Measurements from ENCODE around the gene RMI2. TPM values are rescaled to one million over a fixed set of nuclear protein-coding genes. Genes with fewer than 3 reads are reported as not detected.
"Not testable (repeated sequence)": the region's sequence is repeated elsewhere in the genome, so short reads cannot be mapped to it uniquely, and the experiment has no call there.

Gene RMI2
- total RNA-seq, 1 donor from 2014 or later = 8.4 TPM

DNA sequence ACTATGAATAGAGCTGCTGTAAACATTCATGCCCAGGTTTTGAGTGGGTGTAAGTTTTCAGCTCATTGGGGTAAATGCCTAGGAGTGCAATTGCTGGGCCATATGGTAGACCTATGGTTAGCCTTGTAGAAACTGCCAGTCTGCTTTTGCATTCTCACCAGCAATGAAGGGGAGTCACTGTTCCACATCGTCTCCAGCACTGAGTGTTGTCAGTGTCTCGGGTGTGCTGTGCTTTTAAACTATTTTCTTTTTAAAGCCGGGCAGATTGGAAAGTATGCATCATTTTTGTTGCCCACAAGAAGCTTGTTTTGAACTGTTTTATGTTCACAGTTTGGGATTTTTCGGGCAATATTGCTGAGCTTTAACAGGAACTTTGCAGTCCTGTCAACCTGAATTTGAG, 7.9 kb downstream of the RMI2 start:
- no peak for DNase-seq (ENCODE audit: low spot score)

DNA sequence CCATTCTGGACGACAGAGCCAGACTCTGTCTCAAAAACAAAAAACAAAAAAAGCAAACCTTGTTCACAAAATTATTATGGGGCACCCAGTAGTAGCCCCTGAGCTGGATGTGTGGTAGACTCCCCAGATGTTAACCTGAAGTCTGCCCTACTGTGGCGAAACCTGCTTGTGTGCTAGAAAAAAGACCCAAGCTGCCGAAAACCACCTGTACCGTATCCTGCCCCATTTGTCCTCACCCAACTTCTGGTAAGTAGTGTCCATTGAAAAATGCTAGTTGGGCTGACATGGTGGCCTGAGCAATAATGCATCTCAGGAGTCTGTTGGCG, 9.1 kb downstream of the RMI2 start:
- no peak for DNase-seq (ENCODE audit: low spot score)

DNA sequence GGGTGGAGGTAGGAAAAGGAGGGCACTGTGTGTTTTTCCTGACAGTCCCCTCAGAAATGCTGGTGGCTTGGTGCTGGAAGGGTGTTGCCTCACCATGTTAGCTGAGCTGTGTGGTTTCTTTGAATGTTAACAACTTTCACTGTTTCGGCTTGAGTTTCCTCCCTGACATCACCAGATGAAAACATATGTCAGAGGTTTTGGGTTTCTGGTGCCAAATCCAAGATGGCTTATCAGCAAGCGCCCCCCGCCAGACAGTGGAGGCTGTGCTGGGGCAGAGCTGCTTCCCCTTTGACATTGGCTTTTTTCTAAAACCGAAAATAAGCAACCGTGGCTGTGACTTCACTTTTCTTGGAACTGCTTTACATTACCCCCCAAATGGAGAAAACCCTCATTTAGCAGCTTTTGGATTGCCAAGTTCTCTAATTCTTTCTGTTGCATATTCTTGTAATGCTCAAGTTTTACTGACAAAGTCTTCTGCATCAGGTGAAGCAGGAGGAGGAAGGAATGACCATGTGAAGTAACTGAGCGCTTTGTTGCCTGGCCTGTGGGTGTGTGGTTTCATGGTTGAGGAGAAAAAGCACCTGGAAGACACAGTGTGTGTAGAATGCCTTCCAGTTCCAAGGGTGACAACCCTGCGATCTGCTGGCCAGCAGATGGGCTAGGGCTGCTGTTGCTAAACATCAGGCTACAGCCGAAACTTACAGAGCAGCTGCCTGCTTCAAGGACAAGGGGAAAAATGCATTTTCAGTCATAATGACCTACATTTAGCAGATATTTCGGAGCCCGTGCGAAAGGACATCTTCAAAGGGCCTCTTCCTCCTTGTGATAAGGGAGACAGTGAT, 9.7 kb downstream of the RMI2 start:
- DNase-seq (ENCODE audit: low spot score) = no peak

DNA sequence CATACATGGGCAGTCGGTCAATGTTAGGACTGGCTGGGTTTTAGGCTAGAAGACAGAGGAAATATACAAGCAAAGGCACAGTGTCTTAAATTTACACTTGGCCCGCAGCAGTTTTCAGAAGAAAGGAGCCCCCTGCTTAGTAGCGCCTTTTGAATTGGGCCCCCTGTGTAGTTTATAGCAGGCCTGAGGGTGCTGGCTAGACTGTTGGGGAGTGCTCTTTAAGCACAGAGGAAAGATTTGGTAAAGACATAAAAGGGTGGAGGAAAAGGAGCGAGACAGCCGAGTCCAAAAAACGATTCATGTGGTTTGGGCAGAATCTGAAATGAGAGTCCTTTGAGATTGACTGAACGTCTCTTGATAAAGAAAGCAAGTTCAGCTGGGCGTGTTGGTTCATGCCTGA, 10.6 kb downstream of the RMI2 start:
- DNase-seq (ENCODE audit: low spot score) = no peak

DNA sequence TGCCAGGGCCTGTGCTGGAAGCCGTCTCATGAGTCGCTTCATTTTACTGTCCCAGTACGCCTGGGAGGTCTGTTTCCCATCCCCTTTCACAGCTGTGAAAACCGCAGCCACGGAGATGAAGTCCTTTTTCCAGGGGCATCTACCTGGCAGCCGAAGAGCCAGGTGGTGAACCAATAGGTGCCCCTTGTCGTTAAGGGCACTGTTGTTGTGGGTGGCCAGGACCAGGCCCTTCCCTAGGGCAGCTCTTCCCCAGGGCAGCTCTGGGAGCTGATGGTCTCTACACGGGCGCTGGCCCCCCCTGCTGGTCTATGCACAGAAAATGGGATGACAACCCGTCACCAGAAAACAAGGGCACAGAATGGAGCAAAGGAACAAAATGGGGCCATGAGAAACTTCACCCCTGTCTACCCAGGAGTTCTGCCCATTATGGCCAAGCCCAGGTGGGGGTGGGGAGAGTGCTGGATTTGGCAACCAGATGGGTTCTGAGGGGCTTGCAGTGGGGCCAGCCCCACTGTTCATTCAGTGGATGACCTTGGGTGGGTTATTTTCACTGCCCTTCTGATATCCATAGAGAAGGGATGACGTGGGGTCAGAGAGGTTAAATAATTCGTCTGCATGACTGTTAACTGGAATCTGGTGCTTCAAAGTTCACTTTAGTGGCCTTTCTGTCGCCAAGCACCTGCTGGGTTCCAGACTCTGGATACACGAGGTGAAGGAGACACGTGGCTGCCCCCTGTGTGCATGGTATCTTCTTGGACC, 11.5 kb downstream of the RMI2 start:
- DNase-seq (ENCODE audit: low spot score) = peak; percentile 70

DNA sequence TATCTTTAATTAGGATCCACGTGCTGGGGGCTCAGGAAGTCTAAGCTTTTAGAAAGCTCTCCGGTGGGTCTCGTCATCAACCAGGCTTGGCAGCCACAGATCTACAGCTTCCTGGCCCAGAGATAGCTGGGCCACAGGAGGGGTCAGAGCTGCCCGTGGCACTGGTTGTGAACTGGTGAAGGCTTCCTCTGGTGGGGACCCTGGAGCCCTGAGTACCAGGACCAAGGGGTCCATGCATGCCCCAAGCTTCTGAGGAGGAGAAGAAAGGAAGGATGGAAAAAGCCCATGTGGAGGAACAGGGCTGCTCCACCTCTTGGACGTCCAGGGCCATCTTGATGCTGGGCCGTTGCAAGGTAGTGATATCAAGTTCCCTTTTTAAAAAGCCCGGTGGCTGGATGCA, 13.3 kb downstream of the RMI2 start:
- no peak for DNase-seq (ENCODE audit: low spot score)

DNA sequence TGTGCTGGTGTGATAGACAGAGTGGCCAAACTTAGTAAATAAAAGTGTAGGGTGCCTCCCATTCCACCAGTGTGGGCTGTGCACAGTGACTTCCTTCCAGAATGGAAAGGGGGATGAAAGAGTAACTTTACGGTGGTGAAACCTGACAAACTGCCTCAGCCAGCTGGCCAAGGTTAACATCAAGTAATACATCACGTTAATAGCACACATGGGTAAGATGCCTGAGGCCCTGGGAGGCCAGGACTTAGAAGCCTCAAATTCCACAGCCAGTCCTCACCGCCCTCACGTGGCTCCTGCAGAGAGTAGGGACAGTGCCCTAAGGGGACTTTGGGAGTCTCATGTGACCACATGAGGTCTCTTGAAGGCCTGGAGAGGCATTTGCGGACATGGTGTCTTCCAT, 14.1 kb downstream of the RMI2 start:
- peak; percentile 82 for DNase-seq (ENCODE audit: low spot score)

DNA sequence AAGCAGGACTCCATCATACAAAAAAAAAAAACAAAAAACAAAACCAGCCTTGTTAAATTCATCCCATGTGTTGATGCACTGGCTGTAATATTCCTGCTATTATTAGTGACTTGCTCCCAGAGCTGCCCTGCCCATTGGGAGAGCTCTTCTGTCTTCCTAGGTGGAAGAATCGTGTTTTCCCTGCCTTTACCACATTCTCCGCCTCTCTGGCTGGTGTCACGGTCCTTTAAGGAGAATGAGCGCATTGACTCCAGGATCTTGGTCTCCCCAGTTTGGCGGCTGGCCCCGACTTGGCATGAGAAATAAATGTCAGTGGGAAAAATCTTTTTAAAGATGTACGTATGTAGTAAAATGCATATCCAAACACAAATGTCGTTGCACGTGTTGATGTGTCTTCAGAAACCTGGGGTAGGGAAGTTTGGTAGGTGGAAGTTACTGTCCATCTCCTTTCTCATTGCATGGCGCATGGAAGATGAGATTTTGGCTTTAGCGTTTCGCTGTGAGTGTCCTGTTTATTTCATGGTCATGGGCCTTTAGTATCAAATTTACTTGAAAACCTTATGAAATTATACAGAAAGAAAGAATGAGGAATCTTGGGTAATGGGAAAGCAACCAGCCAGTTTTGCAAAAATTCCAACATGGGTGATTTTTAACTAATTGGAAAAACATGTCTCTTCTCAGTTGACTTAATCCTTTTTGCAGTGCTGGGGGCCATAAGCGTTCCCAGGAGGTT, 15.5 kb downstream of the RMI2 start:
- no peak for DNase-seq (ENCODE audit: low spot score)

DNA sequence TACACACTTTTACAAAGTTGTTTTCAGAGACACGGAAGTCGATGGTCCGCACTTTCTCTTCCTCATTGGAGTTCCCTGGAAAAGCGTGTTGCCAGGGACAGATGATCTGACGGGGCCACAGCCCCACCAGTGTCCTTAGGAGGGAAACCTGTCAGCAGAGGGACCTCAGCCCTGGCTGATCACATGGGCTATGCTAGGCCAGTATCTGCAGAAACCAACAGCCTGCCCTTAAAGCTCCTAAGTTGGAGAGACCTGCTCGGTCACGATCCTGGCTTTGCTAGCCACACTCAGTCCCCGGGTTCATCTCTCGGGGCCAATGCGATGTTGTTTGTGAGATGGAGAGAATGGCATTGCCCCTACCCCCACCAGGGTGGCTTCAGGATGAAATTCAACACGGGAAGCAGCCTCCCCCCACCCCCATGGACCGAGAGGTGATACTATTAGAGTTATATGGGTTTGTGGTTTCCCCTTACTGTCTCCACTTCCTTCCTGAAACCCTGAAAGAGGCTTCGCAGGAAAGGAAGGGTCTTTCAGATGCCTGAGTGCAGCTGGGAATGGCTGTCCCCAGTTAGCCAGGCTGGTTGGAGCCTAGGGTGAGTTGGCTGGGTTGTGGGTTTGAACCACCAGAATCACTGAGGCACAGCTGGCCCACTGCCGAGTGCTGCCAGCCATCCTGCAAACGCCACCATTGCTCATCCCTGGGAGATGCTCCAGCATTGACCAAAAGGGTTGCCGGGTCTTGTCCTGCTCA, 16.6 kb downstream of the RMI2 start:
- DNase-seq (ENCODE audit: low spot score) = no peak

DNA sequence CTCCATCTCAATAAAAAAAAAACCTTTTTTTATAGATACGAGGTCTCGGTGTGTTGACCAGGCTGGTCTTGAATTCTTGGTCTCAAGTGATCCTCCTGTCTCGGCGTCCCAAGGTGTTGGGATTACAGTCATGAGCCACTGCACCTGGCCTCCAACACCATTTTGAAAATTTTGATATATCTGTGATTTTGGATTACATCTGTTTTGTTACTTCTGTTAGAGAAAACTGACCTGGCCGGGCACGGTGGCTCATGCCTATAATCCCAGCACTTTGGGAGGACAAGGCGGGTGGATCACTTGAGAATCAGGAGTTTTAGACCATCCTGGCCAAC, 18.6 kb downstream of the RMI2 start:
- DNase-seq (ENCODE audit: low spot score) = no peak

DNA sequence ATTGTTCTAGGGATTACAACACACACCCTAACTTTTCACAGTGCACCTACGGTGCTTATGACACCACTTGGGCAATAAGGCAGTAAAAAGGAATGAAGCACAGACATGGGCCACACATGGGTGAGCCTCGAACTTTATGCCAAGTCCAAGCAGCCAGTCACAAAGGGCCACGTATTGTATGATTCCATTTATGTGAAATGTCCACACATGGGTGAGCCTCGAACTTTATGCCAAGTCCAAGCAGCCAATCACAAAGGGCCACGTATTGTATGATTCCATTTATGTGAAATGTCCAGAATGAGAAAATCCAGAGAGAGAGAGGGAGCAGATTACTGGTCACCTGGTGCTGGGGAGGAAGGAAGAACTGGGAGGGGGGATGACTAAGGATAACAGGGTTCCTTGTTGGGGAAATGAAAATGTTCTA, 22.2 kb downstream of the RMI2 start:
- no peak for DNase-seq (ENCODE audit: low spot score)

DNA sequence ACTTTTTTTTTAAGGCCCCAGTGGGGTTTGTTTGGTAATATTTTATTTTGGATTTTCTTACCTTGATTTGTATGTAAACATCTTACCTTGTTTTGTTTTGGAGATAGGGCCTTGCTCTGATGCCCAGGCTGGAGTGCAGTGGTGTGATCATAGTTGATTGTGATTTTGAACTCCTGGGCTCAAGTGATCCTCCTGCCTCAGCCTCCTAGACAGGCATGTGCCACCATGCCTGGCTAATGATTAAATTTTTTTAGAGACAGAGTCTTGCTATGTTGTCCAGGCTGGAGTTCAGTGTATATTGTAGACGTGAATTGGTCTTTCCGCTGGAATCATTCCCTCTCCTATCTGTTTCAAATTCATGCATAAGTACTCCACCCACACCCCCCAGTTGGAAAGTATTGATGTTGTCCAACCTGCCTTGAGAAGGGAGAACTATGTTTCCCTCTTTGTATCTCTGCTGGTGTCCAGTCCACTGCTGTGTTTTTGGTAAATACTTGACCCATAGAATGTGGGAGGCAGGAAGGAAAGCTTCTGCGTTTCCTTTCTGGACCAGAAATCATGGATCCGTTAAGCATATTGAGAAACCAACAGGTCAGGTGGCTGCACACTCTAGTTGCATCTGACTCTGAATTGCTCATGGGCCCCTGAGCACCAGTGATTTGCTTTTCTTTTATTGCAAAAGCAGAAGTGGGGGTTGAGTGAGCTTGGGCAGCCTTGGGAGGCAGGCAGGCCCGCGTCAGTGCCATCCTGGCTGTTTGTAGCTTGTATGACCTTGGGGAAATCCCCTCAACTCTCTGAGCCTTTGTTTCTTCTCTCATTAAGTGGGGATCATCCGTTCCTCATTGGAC, 25.0 kb downstream of the RMI2 start:
- DNase-seq (ENCODE audit: low spot score) = no peak

DNA sequence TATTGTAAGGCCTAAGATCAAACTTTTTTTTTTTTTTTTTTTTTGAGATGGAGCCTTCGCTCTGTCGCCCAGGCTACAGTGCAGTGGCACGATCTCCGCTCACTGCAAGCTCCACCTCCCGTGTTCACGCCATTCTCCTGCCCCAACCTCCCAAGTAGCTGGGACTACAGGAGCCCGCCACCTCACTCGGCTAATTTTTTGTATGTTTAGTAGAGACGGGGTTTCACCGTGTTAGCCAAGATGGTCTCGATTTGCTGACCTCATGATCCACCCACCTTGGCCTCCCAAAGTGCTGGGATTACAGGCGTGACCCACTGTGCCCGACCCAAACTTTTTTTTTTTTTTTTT, 25.6 kb downstream of the RMI2 start:
- DNase-seq (ENCODE audit: low spot score) = not testable (repeated sequence)

DNA sequence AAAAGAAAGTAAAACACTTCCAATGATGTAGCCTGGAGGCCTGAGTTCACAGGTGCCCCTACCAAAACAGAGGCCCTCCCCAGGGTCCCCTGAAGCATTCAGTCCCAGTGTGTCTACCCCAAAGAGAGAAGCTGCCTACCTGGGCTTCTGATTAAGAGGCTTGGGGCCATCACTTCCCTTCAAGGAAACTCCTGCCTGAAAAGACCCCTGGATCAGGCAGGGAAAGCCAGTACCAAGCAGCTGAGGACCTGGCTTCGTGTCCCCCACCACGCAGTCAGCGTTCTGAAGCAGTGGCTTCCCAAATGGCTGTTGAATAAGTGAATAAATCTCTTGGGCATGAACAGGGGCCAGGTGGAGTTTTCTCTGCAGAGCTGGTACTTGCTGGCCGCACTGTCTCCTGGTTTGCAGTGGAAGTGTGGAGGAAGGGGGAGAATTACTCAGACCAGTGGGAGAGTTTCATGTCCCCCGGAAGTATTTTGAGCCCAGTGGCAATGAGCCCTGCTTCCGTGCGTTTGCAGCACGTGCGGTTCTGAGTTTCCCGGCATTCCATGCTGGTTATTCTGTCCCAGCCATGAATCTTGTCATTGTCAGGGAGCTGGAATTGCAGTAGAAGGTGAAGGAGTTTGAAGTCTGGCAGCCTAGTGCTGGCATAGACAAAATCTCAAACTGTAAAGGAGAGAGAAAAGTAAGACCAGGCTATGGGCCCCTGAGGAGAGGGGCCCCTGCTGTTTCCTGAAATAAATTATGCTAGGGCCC, 27.0 kb downstream of the RMI2 start:
- DNase-seq (ENCODE audit: low spot score) = no peak

DNA sequence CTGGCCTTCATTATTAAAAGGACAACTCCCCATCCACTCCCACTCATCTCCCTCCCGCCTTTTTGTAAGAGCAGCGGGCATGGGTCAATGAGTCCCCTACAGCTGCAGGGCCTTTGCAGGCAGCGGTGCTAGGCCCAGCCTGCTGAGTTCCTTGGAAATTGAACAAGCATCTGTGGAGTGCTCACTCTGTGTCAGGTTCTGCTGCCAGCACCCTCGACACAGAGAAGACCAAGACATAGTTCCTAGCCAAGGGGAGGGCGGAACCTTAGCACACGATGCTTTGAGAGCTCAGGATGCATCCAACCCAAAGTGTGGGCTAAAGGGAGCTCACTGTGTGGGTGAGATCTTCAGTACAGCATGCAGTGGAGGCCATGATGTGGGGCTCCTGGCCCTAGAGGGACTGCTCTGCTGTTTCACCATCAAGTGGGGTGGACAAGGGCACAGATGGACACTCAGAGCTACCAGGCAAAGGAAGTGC, 27.6 kb downstream of the RMI2 start:
- no peak for DNase-seq (ENCODE audit: low spot score)

DNA sequence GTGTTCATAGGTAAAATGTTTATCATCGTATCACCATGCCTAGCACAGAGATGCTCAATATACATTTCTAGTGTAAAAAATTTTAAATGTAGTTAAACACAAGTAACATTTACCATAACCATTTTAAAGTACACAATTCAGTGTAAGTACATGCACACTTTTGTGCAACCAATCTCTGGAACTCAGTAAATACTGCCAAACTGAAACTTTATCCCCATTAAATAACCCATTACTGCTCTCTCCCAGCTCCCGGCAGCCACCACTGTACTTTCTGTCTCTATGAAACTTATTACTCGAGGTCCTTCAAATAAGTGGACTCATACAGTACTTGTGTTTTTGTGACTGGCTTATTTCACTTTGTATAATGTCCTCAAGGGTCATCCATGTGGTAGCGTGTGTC, 29.0 kb downstream of the RMI2 start:
- no peak for DNase-seq (ENCODE audit: low spot score)

DNA sequence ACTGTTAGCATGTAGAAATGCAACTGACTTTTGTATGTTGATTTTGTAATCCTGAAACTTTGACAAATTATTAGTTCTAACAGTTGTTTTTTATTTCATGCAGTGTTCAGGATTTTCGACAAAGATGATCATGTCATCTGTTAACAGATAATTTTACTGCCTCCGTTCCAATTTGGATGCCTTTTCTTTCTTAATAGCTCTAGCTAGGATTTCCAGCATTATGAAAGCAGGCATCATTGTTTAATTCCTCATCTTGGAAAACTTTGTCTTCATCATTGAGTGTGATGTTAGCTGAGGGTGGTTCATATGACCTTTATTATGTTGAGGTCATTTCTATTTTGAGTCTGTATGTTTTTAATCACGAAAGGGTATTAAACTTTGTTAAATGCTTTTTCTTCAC, 31.9 kb downstream of the RMI2 start:
- no peak for DNase-seq (ENCODE audit: low spot score)

DNA sequence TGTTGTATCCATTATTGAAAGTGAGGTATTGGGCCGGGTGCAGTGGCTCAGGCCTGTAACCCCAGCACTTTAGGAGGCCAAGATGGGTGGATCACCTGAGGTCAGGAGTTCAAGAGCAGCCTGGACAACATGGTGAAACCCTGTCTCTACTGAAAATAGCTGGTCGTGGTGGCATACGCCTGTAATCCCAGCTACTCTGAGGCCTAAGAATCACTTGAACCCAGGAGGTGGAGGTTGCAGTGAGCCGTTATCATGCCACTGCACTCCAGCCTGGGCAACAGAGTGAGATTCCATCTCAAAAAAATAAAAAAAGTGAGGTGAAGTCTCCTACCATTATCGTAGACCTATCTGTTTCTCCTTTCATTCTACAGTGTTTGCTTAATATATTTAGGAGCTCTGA, 33.7 kb downstream of the RMI2 start:
- DNase-seq (ENCODE audit: low spot score) = not testable (repeated sequence)

DNA sequence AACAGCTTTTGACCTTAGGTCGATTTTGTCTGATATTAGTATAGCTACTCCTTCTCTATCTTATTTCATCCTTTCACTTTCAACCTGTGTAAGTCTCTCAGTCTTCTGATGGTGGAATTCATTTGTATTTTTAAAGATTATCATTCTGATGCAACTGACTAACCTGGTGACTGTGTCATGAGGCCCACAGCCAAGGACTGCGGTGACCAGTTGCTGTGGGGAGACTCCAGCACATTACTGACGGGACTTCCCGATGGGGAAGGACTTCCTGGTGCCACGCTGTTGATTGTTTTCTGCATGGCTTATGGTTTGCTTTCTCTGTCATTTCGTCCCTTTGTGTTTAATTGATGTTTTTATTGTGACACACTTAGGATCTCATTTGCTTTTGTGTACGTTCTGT, 34.2 kb downstream of the RMI2 start:
- DNase-seq (ENCODE audit: low spot score) = no peak

DNA sequence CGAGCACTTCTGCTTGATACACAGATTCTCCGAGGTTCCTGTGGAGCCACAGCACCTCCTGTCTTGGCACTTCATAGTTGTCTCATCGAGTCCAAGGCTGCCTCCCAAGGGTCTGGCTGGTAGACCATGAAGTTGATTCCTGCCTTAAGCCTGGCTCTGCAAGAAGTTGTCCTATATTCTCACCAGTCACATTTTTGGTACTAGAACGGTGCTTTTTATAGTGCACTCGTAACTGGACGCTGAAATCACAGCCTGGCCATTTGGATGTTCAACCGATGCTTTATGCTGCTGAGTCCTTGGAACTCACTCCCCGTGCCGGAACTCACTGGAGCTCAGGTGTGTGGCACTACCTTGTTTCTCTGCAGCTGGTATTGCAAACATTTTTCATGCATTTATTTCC, 35.6 kb downstream of the RMI2 start:
- DNase-seq (ENCODE audit: low spot score) = no peak

All from ureter (tissue), 1 donor.